HFF-Myc (cell line): ENCODE results near the gene PRSS48.

ENCODE experiments used
- DNase-seq: peaks from one replicate; pipeline ENCODE4 v3.0.0-alpha.2; 2011; ENCODE audit warnings: low read depth; ENCODE audit errors: extremely low read depth
- H3K4me3 ChIP-seq: replicated peaks from 2 replicates; pipeline ENCODE4 v1.5.1; 2011; ENCODE audit warnings: low read depth, mild to moderate bottlenecking, control low read depth, low read length
- CTCF ChIP-seq: IDR thresholded peaks from 2 replicates; pipeline ENCODE4 v1.5.1; 2012; ENCODE audit warnings: mild to moderate bottlenecking, low read depth, low read length, control low read depth; ENCODE audit errors: missing control alignments

PRSS48 gene

GRCh38 chr4:151340751-151341385 lies 63.9 kb downstream of the PRSS48 start:
- no peak for TF ChIP-seq CTCF
- DNase-seq: no peak
- no peak overlapping the region for H3K4me3 ChIP-seq
